Astrocyte (in vitro differentiated cells and primary cell): ENCODE results near the gene ASGR1. TPM values are rescaled to one million over a fixed set of nuclear protein-coding genes. Genes with fewer than 3 reads are reported as not detected.

Experiments used
- DNase-seq: peaks from one replicate; pipeline ENCODE4 v3.0.0-alpha.2; 2010; ENCODE audit warnings: low read depth
- FAIRE-seq: peaks from 2 replicates; lab custom pipeline; 2011; peaks lifted over from hg19 to GRCh38; lab: Jason Lieb, UNC
- H2AFZ ChIP-seq: 2 replicates; pipeline ENCODE4 v1.6.0; 2012; ENCODE audit warnings: low read depth, low read length, inconsistent platforms
- H3K27ac ChIP-seq: 2 replicates; pipeline ENCODE4 v1.5.1; 2011; ENCODE audit warnings: low read depth, low read length, inconsistent platforms
- H3K27me3 ChIP-seq: 2 replicates; pipeline ENCODE4 v1.6.0; 2011; ENCODE audit warnings: low read length, inconsistent platforms; ENCODE audit not compliant: insufficient read depth
- H3K36me3 ChIP-seq: 2 replicates; pipeline ENCODE4 v1.5.1; 2011; ENCODE audit warnings: low read length, inconsistent platforms; ENCODE audit not compliant: insufficient read depth
- H3K4me1 ChIP-seq: 2 replicates; pipeline ENCODE4 v1.5.1; 2011; ENCODE audit warnings: low read length, inconsistent platforms; ENCODE audit not compliant: insufficient read depth
- H3K4me2 ChIP-seq: 2 replicates; pipeline ENCODE4 v1.6.0; 2012; ENCODE audit warnings: low read length, inconsistent platforms
- H3K4me3 ChIP-seq: 2 replicates; pipeline ENCODE4 v1.5.1; 2011; ENCODE audit warnings: low read depth, mild to moderate bottlenecking, low read length, inconsistent platforms; ENCODE audit not compliant: insufficient read depth
- H3K79me2 ChIP-seq: 2 replicates; pipeline ENCODE4 v1.6.0; 2012; ENCODE audit warnings: mild to moderate bottlenecking, low read length, inconsistent platforms; ENCODE audit not compliant: insufficient read depth
- H3K9ac ChIP-seq: 2 replicates; pipeline ENCODE4 v1.6.0; 2012; ENCODE audit warnings: mild to moderate bottlenecking, low read length, inconsistent platforms
- H3K9me3 ChIP-seq: 2 replicates; pipeline ENCODE4 v1.5.1; 2012; ENCODE audit warnings: low read depth, mild to moderate bottlenecking, low read length, inconsistent platforms; ENCODE audit not compliant: insufficient read depth
- H4K20me1 ChIP-seq: 2 replicates; pipeline ENCODE4 v1.6.0; 2012; ENCODE audit warnings: low read length, inconsistent platforms; ENCODE audit not compliant: insufficient read depth
- H3K27ac Mint-ChIP-seq: one replicate; pipeline ENCODE4 v1.8.0; 2021; ENCODE audit warnings: mild to moderate bottlenecking, mixed read lengths; ENCODE audit not compliant: unreplicated experiment
- H3K27me3 Mint-ChIP-seq: one replicate; pipeline ENCODE4 v1.8.0; 2021; ENCODE audit warnings: low read depth, mixed read lengths; ENCODE audit not compliant: unreplicated experiment
- H3K36me3 Mint-ChIP-seq: one replicate; pipeline ENCODE4 v1.8.0; 2021; ENCODE audit warnings: low read depth, mixed read lengths; ENCODE audit not compliant: unreplicated experiment
- H3K4me1 Mint-ChIP-seq: one replicate; pipeline ENCODE4 v1.8.0; 2021; ENCODE audit warnings: low read depth, mixed read lengths; ENCODE audit not compliant: unreplicated experiment
- H3K4me3 Mint-ChIP-seq: one replicate; pipeline ENCODE4 v1.8.0; 2021; ENCODE audit warnings: mild to moderate bottlenecking, moderate library complexity, mixed read lengths; ENCODE audit not compliant: unreplicated experiment
- H3K9me3 Mint-ChIP-seq: one replicate; pipeline ENCODE4 v1.8.0; 2021; ENCODE audit warnings: mild to moderate bottlenecking, mixed read lengths; ENCODE audit not compliant: unreplicated experiment
- EZH2 ChIP-seq: IDR thresholded peaks from 2 replicates; pipeline ENCODE4 v1.6.1; 2012; ENCODE audit warnings: mild to moderate bottlenecking, low read length, inconsistent platforms; ENCODE audit not compliant: insufficient read depth
- total RNA-seq: library from RNA; stranded (reverse); gene quantifications from 2 replicates; pipeline ENCODE4 v1.2.1, GENCODE V29; 2021
- TF ChIP-seq, protein P1 (sequence below): IDR thresholded peaks from 2 replicates; pipeline ENCODE4 v1.5.1; 2011; ENCODE audit warnings: low read depth, mild to moderate bottlenecking, inconsistent platforms, low read length, moderate library complexity; ENCODE audit not compliant: insufficient read depth

ASGR1 gene
- total RNA-seq, 1 donor from 2014 or later = 5.0 TPM

- H3K36me3 ChIP-seq = peaks cover 16% of the 10 kb centered on the region
- no peak overlapping the region for H3K9ac ChIP-seq
- no peak overlapping the region for H3K27ac ChIP-seq
- H3K27me3 Mint-ChIP-seq = no peaks in the 10 kb centered on the region
- peaks cover 12% of the 10 kb centered on the region for H3K4me1 Mint-ChIP-seq
- peaks cover 2% of the 10 kb centered on the region for H3K4me1 ChIP-seq
- peaks cover 45% of the 10 kb centered on the region for H3K79me2 ChIP-seq
- H3K9me3 ChIP-seq = no peaks in the 10 kb centered on the region
- H3K4me2 ChIP-seq = no peak overlapping the region
- DNase-seq (no peak), FAIRE-seq (no peak)
- no peaks in the 10 kb centered on the region for H3K27me3 ChIP-seq
- peaks cover 76% of the 10 kb centered on the region for H4K20me1 ChIP-seq
- no peak overlapping the region for H2AFZ ChIP-seq
- no peak overlapping the region for H3K27ac Mint-ChIP-seq
- no peak overlapping the region for H3K4me3 Mint-ChIP-seq
- H3K36me3 Mint-ChIP-seq = peaks cover 28% of the 10 kb centered on the region
- no peak for TF ChIP-seq EZH2
- TF ChIP-seq, protein P1, sequence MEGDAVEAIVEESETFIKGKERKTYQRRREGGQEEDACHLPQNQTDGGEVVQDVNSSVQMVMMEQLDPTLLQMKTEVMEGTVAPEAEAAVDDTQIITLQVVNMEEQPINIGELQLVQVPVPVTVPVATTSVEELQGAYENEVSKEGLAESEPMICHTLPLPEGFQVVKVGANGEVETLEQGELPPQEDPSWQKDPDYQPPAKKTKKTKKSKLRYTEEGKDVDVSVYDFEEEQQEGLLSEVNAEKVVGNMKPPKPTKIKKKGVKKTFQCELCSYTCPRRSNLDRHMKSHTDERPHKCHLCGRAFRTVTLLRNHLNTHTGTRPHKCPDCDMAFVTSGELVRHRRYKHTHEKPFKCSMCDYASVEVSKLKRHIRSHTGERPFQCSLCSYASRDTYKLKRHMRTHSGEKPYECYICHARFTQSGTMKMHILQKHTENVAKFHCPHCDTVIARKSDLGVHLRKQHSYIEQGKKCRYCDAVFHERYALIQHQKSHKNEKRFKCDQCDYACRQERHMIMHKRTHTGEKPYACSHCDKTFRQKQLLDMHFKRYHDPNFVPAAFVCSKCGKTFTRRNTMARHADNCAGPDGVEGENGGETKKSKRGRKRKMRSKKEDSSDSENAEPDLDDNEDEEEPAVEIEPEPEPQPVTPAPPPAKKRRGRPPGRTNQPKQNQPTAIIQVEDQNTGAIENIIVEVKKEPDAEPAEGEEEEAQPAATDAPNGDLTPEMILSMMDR = no peak
- H3K9me3 Mint-ChIP-seq = peaks cover 1% of the 10 kb centered on the region
- no peak overlapping the region for H3K4me3 ChIP-seq
Measured at GRCh38 chr17:7226721-7227710, 47.8 kb upstream of the ASGR1 start.

DNA sequence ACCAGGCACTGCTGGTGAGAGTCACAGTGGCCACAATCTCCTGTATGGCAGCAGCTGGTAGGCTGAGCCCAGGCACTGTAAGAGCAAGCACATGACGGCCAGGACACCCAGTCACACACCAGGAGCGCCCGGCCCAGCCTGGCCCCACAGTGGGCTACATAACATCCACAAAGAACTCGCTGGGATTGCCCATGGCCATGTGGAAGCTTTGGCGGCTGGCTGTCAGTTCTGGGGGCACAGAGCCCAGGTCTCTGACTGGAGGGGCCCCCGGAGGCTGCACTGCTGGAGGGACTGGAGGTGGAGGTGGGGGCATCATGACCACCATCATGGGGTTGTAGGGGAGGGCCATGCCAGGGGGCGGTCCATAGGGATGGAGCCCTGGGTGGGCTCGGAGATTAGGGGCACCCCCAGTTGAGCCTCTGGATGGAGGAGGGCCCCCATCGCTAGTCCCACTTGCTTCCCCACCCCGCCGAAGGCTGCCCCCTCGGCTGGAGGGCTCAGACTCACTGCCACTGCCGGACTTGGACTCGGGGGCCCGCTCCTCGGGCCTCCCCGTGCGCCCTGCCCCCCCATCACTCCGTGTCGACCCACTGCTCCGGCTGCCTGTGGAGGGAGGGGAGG, 46.7 kb upstream of the ASGR1 start:
- H3K36me3 ChIP-seq = peaks cover 16% of the 10 kb centered on the region
- FAIRE-seq = no peak
- H3K36me3 Mint-ChIP-seq = peaks cover 31% of the 10 kb centered on the region

More for the DNA sequence above, 46.7 kb upstream of the ASGR1 start:
- Histone ChIP-seq H2AFZ (no peak overlapping the region), H3K4me2 (no peak overlapping the region), H3K9ac (no peak overlapping the region), H3K9me3 (no peaks in the 10 kb centered on the region), H3K27ac (no peak overlapping the region), H3K27me3 (no peaks in the 10 kb centered on the region), H3K4me1 (peaks cover 7% of the 10 kb centered on the region), H4K20me1 (peaks cover 78% of the 10 kb centered on the region), H3K79me2 (peaks cover 45% of the 10 kb centered on the region), H3K4me3 (no peak overlapping the region)
- peaks cover 18% of the 10 kb centered on the region for H3K4me1 Mint-ChIP-seq
- DNase-seq = no peak
- TF ChIP-seq, protein P1 = no peak
- no peak for TF ChIP-seq EZH2
- H3K27me3 Mint-ChIP-seq = no peaks in the 10 kb centered on the region
- no peak overlapping the region for H3K27ac Mint-ChIP-seq
- H3K9me3 Mint-ChIP-seq = peaks cover under 1% of the 10 kb centered on the region
- H3K4me3 Mint-ChIP-seq = no peak overlapping the region
